ENCODE data around the gene SIN3A. TPM values are rescaled to one million over a fixed set of nuclear protein-coding genes. Genes with fewer than 3 reads are reported as not detected.

The SIN3A gene
- total and polyA plus RNA-seq, 5 donors from 2014 or later = 13.6 to 123 (median 15.0) TPM

DNA sequence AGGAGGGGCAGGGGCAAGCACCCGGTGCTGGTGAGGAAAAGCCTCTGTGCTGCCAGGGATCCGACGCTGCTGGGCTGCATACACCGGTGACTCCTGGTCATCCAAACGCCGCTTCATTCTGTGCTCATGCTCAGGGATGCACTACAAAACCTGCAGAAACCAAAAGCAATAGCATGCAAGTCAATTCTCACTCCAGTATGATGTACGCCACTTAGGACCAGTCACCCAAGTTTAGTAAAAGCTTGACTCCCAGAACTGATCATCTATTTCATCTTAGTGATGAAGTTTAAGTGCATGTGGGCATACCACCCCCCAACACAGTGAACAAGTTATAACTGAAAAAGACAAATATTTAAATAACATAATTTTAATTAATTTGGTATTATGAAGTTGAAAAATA is 21.2 kb downstream of the SIN3A start:
- Mint-ChIP-seq H3K4me3 (no peak overlapping the region), H3K27me3 (no peaks in the 10 kb centered on the region), H3K27ac (peak overlapping the region in 1 of 3 donors; percentile 5), H3K9me3 (no peaks in the 10 kb centered on the region), H3K4me1 (peaks cover 26 to 57% (median 42%) of the 10 kb centered on the region in 4 donors), H3K36me3 (peaks cover 26% of the 10 kb centered on the region)
- DNase-seq = no peak
- H3K27ac ChIP-seq (ENCODE audit: insufficient read depth, low read length, poor library complexity, severe bottlenecking) = no peak overlapping the region
- H3K9me3 ChIP-seq (ENCODE audit: control insufficient read depth in 2 of 2, low read length in 2 of 2) = no peaks in the 10 kb centered on the region
- H3K27me3 ChIP-seq (ENCODE audit: control insufficient read depth, insufficient read depth, low read length) = no peaks in the 10 kb centered on the region
- H3K36me3 ChIP-seq (ENCODE audit: control insufficient read depth, insufficient read depth, low read length) = peaks cover 47% of the 10 kb centered on the region
- H3K4me3 ChIP-seq (ENCODE audit: low read depth, low read length) = no peak overlapping the region
- H3K4me1 ChIP-seq (ENCODE audit: control insufficient read depth, insufficient read depth, low read length, poor library complexity, severe bottlenecking) = peaks cover 4% of the 10 kb centered on the region
- ATAC-seq (ENCODE audit: low read depth in 2 of 2) = no peak

DNA sequence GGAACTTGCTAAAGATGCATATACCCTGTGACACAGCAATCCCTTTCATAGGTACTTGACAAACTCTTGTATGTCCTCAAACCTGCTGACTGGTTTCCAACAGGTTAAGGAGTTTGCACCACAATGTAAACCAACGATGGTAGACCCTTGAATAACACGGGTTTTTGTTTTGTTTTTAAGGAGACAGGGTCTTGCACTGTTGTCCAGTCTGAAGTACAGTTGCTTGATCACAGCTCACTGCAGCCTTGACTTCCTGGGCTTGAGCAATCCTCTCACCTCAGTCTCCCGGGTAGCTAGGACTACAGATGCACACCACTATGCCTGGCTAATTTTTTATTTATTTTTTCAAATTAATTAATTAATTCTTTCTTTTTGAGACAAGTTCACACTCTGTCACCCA is 23.3 kb downstream of the SIN3A start:
- Histone ChIP-seq H3K4me3 (ENCODE audit: low read depth, low read length) (no peak overlapping the region), H3K27me3 (ENCODE audit: control insufficient read depth, insufficient read depth, low read length) (no peaks in the 10 kb centered on the region), H3K9me3 (ENCODE audit: control insufficient read depth in 2 of 2, low read length in 2 of 2) (no peaks in the 10 kb centered on the region), H3K4me1 (ENCODE audit: control insufficient read depth, insufficient read depth, low read length, poor library complexity, severe bottlenecking) (peaks cover 7% of the 10 kb centered on the region), H3K27ac (ENCODE audit: insufficient read depth, low read length, poor library complexity, severe bottlenecking) (no peak overlapping the region), H3K36me3 (ENCODE audit: control insufficient read depth, insufficient read depth, low read length) (peaks cover 42% of the 10 kb centered on the region)
- Mint-ChIP-seq H3K9me3 (no peaks in the 10 kb centered on the region), H3K36me3 (peaks cover 20% of the 10 kb centered on the region), H3K4me3 (no peak overlapping the region), H3K27ac (no peak overlapping the region), H3K27me3 (no peaks in the 10 kb centered on the region), H3K4me1 (peaks cover 20 to 38% (median 30%) of the 10 kb centered on the region in 4 donors)
- DNase-seq (no peak), ATAC-seq (ENCODE audit: low read depth in 2 of 2) (no peak)

DNA sequence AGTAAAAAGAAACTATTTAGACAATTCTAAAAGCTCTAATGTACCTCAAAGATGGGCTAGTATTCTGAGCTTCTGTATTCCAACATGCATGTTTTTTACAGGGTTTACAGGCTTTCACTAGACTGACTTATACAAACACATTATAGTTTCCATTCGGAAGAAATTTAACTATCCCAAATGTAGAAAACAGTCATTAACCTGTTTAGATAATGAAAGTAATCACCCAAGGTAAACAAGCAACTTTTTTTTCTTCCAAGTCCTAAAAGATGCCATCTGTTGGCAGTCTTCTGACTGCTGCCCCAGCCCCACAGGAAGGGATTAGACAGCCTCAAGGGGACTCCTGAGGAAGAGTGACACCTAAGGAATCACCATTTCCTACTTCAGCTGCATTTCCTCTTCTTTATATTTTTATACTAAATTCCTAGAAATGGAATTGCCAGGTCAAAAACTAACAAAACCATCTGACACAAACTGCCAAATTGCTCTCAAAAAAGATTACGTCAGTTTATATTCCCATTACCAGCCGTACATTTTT is 25.5 kb downstream of the SIN3A start:
- Mint-ChIP-seq H3K27ac (peak overlapping the region in 1 of 3 donors; percentile 1), H3K4me3 (no peak overlapping the region), H3K36me3 (peaks cover 26% of the 10 kb centered on the region), H3K9me3 (no peaks in the 10 kb centered on the region), H3K27me3 (no peaks in the 10 kb centered on the region), H3K4me1 (peaks cover 10 to 27% (median 14%) of the 10 kb centered on the region in 4 donors)
- Histone ChIP-seq H3K4me1 (ENCODE audit: control insufficient read depth, insufficient read depth, low read length, poor library complexity, severe bottlenecking) (peaks cover 3% of the 10 kb centered on the region), H3K36me3 (ENCODE audit: control insufficient read depth, insufficient read depth, low read length) (peaks cover 60% of the 10 kb centered on the region), H3K27me3 (ENCODE audit: control insufficient read depth, insufficient read depth, low read length) (no peaks in the 10 kb centered on the region), H3K4me3 (ENCODE audit: low read depth, low read length) (no peak overlapping the region), H3K27ac (ENCODE audit: insufficient read depth, low read length, poor library complexity, severe bottlenecking) (peak overlapping the region; percentile 15), H3K9me3 (ENCODE audit: control insufficient read depth in 2 of 2, low read length in 2 of 2) (no peaks in the 10 kb centered on the region)
- no peak for DNase-seq
- ATAC-seq (ENCODE audit: low read depth in 2 of 2) = no peak

DNA sequence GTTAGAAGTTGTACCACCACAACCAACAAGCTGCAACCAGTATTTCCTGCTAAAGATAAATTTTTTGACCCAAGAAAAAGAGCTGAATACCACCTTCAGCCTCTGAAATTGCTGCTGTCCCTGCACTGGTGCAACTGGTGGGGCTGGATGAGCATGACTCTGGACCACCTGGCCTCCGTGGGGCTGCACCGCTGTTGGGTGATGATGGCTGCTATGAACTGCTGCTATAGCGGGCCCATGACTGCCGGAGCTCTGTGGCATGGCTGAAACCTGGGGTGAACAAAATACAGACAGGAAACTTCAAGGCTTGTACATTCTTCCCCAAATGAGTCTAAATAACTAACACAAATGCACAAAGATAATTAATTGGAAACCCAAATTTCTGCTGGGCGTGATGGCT is 28.9 kb downstream of the SIN3A start:
- DNase-seq = no peak

DNA sequence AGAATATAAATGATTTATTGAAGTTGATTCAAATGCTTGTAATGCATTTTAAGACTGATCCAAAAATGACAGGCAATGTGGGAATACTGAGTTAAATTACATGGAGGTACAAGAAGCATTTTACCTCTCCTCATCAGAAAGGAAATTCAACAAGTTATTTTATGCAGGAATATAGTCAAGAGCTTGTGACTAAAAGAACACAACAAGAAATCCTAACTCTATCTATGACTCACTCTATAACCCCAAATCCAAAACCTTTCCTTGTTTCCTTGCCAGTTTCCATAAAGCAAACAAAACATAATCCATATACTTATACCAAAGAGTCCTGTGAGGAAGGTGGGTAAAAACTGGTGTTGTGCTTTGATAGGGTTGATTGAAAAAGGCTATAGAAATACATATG is 30.8 kb downstream of the SIN3A start:
- ATAC-seq (ENCODE audit: low read depth in 2 of 2) = no peak
- H3K9me3 Mint-ChIP-seq = no peaks in the 10 kb centered on the region
- DNase-seq = no peak
- Histone ChIP-seq H3K9me3 (ENCODE audit: control insufficient read depth in 2 of 2, low read length in 2 of 2) (no peaks in the 10 kb centered on the region), H3K4me3 (ENCODE audit: low read depth, low read length) (no peak overlapping the region), H3K36me3 (ENCODE audit: control insufficient read depth, insufficient read depth, low read length) (peaks cover 41% of the 10 kb centered on the region), H3K27me3 (ENCODE audit: control insufficient read depth, insufficient read depth, low read length) (no peaks in the 10 kb centered on the region), H3K4me1 (ENCODE audit: control insufficient read depth, insufficient read depth, low read length, poor library complexity, severe bottlenecking) (peaks cover 3% of the 10 kb centered on the region), H3K27ac (ENCODE audit: insufficient read depth, low read length, poor library complexity, severe bottlenecking) (no peak overlapping the region)
- H3K36me3 Mint-ChIP-seq = peaks cover 24% of the 10 kb centered on the region
- peaks cover 5 to 24% (median 10%) of the 10 kb centered on the region in 4 donors for H3K4me1 Mint-ChIP-seq
- H3K27me3 Mint-ChIP-seq = no peaks in the 10 kb centered on the region
- no peak overlapping the region for H3K27ac Mint-ChIP-seq
- no peak overlapping the region for H3K4me3 Mint-ChIP-seq

More for the DNA sequence above, 28.9 kb downstream of the SIN3A start:
- no peaks in the 10 kb centered on the region for H3K9me3 Mint-ChIP-seq
- Histone ChIP-seq H3K4me3 (ENCODE audit: low read depth, low read length) (no peak overlapping the region), H3K36me3 (ENCODE audit: control insufficient read depth, insufficient read depth, low read length) (peaks cover 49% of the 10 kb centered on the region), H3K9me3 (ENCODE audit: control insufficient read depth in 2 of 2, low read length in 2 of 2) (no peaks in the 10 kb centered on the region), H3K27me3 (ENCODE audit: control insufficient read depth, insufficient read depth, low read length) (no peaks in the 10 kb centered on the region), H3K4me1 (ENCODE audit: control insufficient read depth, insufficient read depth, low read length, poor library complexity, severe bottlenecking) (peaks cover 3% of the 10 kb centered on the region), H3K27ac (ENCODE audit: insufficient read depth, low read length, poor library complexity, severe bottlenecking) (no peak overlapping the region)
- H3K36me3 Mint-ChIP-seq = peaks cover 30% of the 10 kb centered on the region
- no peak for ATAC-seq (ENCODE audit: low read depth in 2 of 2)
- no peak overlapping the region for H3K27ac Mint-ChIP-seq
- H3K4me3 Mint-ChIP-seq = no peak overlapping the region
- H3K27me3 Mint-ChIP-seq = no peaks in the 10 kb centered on the region
- H3K4me1 Mint-ChIP-seq = peaks cover 6 to 24% (median 11%) of the 10 kb centered on the region in 4 donors

DNA sequence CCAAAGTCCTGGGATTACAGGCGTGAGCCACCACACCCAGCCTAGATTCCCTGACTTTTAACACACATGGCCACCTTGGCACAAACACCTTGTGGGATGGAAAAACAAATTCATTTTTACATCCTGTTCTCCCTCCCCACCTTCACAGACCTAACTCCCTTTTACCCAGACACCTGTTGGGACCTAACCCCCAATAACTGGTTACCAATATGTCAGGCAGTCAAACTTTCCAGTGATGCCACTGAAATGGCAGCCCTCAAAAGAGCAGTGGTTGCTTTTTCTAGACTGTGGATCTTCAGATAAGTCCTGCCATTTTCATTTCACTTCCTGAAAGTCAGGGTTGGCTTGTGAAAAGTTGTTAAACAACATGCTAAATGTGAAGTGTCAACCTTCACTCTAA is 34.9 kb downstream of the SIN3A start:
- no peaks in the 10 kb centered on the region for H3K4me1 ChIP-seq (ENCODE audit: control insufficient read depth, insufficient read depth, low read length, poor library complexity, severe bottlenecking)
- ATAC-seq (ENCODE audit: low read depth in 2 of 2) = no peak
- H3K4me1 Mint-ChIP-seq = peaks cover 0 to 26% (median 12%) of the 10 kb centered on the region in 4 donors
- H3K9me3 ChIP-seq (ENCODE audit: control insufficient read depth in 2 of 2, low read length in 2 of 2) = no peaks in the 10 kb centered on the region
- H3K27me3 ChIP-seq (ENCODE audit: control insufficient read depth, insufficient read depth, low read length) = no peaks in the 10 kb centered on the region
- H3K36me3 ChIP-seq (ENCODE audit: control insufficient read depth, insufficient read depth, low read length) = peaks cover 49% of the 10 kb centered on the region
- H3K27ac Mint-ChIP-seq = no peak overlapping the region
- H3K9me3 Mint-ChIP-seq = no peaks in the 10 kb centered on the region
- H3K27ac ChIP-seq (ENCODE audit: insufficient read depth, low read length, poor library complexity, severe bottlenecking) = no peak overlapping the region
- H3K4me3 ChIP-seq (ENCODE audit: low read depth, low read length) = no peak overlapping the region
- DNase-seq = no peak
- peaks cover 25% of the 10 kb centered on the region for H3K36me3 Mint-ChIP-seq
- no peaks in the 10 kb centered on the region for H3K27me3 Mint-ChIP-seq
- no peak overlapping the region for H3K4me3 Mint-ChIP-seq

DNA sequence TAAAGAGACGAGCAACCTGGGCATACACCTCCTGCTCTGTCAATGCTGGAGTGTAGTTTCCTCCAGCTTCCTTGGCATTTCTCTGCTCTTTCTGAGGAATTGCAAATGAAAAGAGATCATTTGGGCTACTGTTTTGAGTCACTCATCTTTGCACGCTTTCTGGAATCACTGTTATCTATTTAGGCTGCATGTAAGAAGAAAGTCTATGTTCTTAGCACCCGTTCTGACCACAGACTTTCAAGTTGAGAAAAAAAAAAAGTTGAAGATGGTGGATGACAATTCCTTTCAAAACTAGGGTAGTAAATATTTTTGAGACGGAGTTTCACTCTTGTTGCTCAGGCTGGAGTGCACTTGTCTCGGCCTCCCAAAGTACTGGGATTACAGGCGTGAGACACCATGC is 41.3 kb downstream of the SIN3A start:
- Mint-ChIP-seq H3K27ac (no peak overlapping the region), H3K27me3 (no peaks in the 10 kb centered on the region), H3K36me3 (peaks cover 47% of the 10 kb centered on the region), H3K9me3 (no peaks in the 10 kb centered on the region), H3K4me1 (peaks cover 7 to 26% (median 13%) of the 10 kb centered on the region in 4 donors), H3K4me3 (no peak overlapping the region)
- H3K4me1 ChIP-seq (ENCODE audit: control insufficient read depth, insufficient read depth, low read length, poor library complexity, severe bottlenecking) = no peaks in the 10 kb centered on the region
- H3K9me3 ChIP-seq (ENCODE audit: control insufficient read depth in 2 of 2, low read length in 2 of 2) = no peaks in the 10 kb centered on the region
- ATAC-seq (ENCODE audit: low read depth in 2 of 2) = no peak
- H3K36me3 ChIP-seq (ENCODE audit: control insufficient read depth, insufficient read depth, low read length) = peaks cover 78% of the 10 kb centered on the region
- no peak overlapping the region for H3K4me3 ChIP-seq (ENCODE audit: low read depth, low read length)
- no peaks in the 10 kb centered on the region for H3K27me3 ChIP-seq (ENCODE audit: control insufficient read depth, insufficient read depth, low read length)
- no peak overlapping the region for H3K27ac ChIP-seq (ENCODE audit: insufficient read depth, low read length, poor library complexity, severe bottlenecking)
- DNase-seq = no peak

DNA sequence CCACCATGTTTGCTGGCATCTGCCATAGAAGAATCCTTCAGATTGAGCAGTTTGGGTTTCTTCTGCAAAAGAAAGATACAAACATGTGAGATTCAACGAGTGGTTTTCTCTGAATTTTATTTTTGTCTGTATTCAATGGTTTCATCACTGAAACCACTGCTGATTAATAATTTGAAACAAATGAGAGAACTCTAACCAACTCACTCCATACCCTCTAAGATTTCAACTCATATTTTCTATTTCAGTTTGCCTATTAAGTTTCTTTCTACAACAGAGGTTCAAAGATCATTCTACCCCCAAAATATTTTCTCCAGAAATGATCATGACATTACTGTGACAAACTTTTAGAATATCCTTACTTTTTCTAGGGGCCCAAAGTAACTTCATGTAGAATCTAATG is 44.4 kb downstream of the SIN3A start:
- Mint-ChIP-seq H3K36me3 (peaks cover 55% of the 10 kb centered on the region), H3K4me1 (peaks cover 0 to 15% (median 12%) of the 10 kb centered on the region in 4 donors), H3K9me3 (peaks cover 0 to 1% (median 0%) of the 10 kb centered on the region in 7 donors), H3K27ac (no peak overlapping the region), H3K27me3 (no peaks in the 10 kb centered on the region), H3K4me3 (no peak overlapping the region)
- Histone ChIP-seq H3K27ac (ENCODE audit: insufficient read depth, low read length, poor library complexity, severe bottlenecking) (no peak overlapping the region), H3K27me3 (ENCODE audit: control insufficient read depth, insufficient read depth, low read length) (no peaks in the 10 kb centered on the region), H3K36me3 (ENCODE audit: control insufficient read depth, insufficient read depth, low read length) (peaks cover 83% of the 10 kb centered on the region), H3K4me1 (ENCODE audit: control insufficient read depth, insufficient read depth, low read length, poor library complexity, severe bottlenecking) (no peaks in the 10 kb centered on the region), H3K4me3 (ENCODE audit: low read depth, low read length) (no peak overlapping the region), H3K9me3 (ENCODE audit: control insufficient read depth in 2 of 2, low read length in 2 of 2) (no peaks in the 10 kb centered on the region)
- no peak for ATAC-seq (ENCODE audit: low read depth in 2 of 2)
- DNase-seq = peak in 1 of 3 donors; percentile 14

Data from CD4-positive, CD25-positive, alpha-beta regulatory T cell (primary cell).